Measurements from ENCODE around the gene MROH8.
"Not testable (repeated sequence)": the region's sequence is repeated elsewhere in the genome, so short reads cannot be mapped to it uniquely, and the experiment has no call there.

MROH8 gene

DNA sequence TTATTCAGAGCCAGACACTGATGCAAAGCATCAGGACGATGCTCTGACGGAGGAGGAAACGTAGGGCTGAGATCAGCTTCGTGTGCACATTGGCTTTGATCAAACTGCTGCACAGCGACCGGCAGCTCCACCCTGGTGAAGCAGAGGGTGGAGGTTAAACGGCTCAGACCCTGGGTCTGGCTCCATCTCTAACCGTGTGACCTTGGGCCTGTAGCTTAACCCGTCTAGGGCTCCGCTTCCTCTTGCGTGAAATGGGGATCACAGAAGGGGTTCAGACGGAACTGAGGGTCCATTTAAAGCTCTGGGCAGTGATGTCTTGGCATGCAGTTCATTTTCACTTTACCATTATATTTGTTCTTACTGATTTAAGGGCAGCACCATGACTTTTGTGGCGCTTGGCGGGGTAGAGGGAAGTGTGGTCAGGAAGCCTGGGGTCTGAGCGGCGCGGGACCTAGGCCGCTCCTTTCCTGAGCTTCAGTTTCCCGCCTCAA lies 84.2 kb downstream of the MROH8 start:
- H3K27ac ChIP-seq = peak overlapping the region; percentile 80

DNA sequence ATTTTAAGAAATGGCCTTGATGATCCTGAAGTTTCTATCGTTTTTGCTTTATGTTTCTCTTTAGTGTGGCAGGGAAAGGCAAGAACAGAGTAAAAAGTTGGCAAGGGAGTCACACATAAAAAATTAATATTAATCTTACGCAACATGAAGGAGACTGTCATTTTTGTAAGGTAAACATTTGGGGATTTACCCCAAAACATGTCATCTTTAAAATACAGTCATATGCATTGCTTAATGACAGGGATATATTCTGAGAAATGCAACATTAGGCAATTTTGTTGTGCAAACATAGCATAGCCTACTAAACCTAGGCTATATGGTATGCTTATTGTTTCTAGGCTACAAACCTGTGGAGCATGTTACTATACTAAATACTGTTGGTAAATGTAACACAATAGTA lies 88.9 kb downstream of the MROH8 start:
- TF ChIP-seq, protein P1, sequence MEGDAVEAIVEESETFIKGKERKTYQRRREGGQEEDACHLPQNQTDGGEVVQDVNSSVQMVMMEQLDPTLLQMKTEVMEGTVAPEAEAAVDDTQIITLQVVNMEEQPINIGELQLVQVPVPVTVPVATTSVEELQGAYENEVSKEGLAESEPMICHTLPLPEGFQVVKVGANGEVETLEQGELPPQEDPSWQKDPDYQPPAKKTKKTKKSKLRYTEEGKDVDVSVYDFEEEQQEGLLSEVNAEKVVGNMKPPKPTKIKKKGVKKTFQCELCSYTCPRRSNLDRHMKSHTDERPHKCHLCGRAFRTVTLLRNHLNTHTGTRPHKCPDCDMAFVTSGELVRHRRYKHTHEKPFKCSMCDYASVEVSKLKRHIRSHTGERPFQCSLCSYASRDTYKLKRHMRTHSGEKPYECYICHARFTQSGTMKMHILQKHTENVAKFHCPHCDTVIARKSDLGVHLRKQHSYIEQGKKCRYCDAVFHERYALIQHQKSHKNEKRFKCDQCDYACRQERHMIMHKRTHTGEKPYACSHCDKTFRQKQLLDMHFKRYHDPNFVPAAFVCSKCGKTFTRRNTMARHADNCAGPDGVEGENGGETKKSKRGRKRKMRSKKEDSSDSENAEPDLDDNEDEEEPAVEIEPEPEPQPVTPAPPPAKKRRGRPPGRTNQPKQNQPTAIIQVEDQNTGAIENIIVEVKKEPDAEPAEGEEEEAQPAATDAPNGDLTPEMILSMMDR (IDR thresholded peaks at IDR 0.05) = no peak
- no peak for TF ChIP-seq ZFX (IDR thresholded peaks at IDR 0.05; ENCODE audit: borderline replicate concordance)

More for the DNA sequence above, 84.2 kb downstream of the MROH8 start:
- TF ChIP-seq, protein P1 (IDR thresholded peaks at IDR 0.05) = no peak

DNA sequence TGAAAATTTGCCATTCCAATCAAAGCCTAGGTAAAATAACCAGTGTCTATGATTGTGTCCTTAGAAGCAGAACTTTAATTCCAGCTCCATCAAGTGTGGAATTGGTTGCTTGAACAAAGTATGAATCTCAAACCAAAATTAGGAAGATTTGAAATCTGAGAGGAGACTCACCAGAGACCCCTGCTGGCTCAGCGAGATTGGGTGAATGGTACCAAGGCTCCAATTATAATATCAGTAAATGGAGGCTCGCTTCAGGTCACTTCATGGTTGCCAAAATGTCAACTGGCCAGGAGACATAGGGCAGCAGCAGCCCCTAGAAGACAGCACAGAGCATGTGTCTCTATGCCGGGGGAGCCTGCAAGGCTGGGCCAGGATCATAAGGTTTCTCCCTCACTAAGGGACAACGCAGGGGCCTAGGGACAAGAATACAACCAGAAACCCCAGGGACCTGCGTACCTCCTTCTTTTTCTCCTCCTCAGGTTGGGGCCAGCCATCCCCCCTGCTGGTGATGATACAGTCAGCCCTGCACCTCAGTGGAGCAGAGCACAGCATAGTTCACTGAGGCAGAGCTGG lies 97.5 kb downstream of the MROH8 start:
- TF ChIP-seq, protein P1 (IDR thresholded peaks at IDR 0.05) = peak; percentile 37; the same call in 1 of the 2 replicates
- TF ChIP-seq ZFX (IDR thresholded peaks at IDR 0.05; ENCODE audit: borderline replicate concordance) = no peak
- H3K27ac ChIP-seq = no peak overlapping the region

More for the DNA sequence above, 88.9 kb downstream of the MROH8 start:
- no peak overlapping the region for H3K27ac ChIP-seq

DNA sequence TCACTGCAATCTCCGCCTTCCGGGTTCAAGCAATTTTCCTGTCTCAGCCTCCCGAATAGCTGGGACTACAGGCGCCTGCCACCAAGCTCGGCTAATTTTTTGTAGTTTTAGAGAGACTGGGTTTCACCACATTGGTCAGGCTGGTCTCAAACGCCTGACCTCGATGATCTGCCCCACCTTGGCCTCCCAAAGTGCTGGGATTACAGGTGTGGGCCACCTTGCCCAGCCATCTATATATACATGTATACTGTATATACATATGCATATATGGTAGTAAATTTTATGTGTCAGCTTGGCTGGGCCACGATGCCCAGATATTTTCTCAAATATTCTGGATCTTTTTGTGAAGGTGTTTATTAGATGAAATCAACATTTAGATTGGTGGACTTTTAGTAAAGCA lies 102.3 kb downstream of the MROH8 start:
- no peak for TF ChIP-seq ZFX (IDR thresholded peaks at IDR 0.05; ENCODE audit: borderline replicate concordance)
- TF ChIP-seq, protein P1 (IDR thresholded peaks at IDR 0.05) = no peak
- H3K27ac ChIP-seq = no peak overlapping the region

DNA sequence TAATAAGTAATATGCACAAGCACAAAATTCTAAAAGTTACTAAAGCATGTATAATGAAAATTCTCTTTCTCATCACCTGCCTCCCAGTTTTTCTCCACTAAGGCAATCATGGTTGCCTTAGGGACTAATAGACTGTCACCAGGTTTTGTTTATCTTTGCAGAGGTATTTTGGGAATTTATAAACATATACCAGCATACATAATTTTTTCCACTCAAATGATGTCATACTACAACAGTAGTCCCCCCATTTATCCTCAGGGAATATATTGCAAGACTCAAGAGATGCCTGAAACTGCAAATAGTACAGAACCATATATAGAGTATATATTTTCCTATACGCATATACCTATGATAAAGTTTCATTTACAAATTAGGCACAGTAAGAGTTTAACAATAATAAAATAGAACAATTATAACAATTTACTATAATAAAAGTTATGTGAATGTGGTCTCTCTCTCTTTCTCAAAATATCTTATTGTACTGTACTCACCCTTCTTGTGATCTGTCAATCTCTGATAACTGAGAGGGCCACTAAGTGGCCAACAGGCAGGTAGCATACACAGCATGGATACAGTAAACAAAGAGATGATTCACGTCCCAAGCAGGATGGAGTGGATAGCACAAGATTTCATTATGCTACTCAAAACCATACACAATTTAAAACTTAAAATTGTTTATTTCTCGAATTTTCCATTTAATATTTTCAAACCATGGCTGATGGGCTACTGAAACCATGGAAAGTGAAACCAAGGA lies 103.2 kb downstream of the MROH8 start:
- TF ChIP-seq ZFX (IDR thresholded peaks at IDR 0.05; ENCODE audit: borderline replicate concordance) = no peak
- H3K27ac ChIP-seq = no peak overlapping the region

DNA sequence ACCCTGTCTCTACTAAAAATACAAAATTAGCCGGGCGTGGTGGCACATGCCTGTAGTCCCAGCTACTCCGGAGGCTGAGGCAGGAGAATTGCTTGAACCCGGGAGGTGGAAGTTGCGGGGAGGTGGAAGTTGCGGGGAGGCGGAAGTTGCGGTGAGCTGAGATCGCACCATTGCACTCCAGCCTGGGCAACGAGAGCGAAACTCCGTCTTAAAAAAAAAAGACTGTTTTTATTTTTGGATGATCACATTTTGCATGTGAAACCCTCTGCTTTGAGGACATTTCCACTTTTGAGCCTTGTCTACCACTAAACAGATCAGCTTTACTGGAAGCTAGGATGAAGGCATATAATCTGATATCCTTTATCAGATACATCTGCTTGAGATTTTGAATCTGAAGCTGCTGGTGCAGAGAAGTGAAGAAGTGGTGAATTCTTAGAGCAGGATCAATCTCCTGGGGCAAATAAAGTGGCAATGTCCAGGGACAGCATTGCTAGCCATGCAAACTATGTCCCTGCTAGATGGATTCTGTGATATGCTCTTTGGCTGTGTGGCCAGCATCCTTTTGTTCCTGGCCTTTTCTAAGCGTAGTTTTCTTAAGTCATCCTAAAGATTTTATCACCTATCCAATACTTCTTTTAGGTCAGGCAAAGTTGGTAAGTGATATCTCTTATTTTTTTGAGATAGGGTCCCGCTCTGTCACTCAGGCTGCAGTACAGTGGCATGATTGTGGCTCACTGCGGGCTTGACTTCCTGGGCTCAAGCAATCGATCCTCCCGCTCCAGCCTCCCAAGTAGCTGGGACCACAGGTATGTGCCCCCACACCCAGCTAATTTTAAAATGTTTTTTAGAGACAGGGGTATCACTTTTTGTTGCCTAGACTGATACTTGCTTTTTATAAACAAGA lies 106.8 kb downstream of the MROH8 start:
- no peak overlapping the region for H3K27ac ChIP-seq
- no peak for TF ChIP-seq ZFX (IDR thresholded peaks at IDR 0.05; ENCODE audit: borderline replicate concordance)
- TF ChIP-seq, protein P1 (IDR thresholded peaks at IDR 0.05) = no peak

DNA sequence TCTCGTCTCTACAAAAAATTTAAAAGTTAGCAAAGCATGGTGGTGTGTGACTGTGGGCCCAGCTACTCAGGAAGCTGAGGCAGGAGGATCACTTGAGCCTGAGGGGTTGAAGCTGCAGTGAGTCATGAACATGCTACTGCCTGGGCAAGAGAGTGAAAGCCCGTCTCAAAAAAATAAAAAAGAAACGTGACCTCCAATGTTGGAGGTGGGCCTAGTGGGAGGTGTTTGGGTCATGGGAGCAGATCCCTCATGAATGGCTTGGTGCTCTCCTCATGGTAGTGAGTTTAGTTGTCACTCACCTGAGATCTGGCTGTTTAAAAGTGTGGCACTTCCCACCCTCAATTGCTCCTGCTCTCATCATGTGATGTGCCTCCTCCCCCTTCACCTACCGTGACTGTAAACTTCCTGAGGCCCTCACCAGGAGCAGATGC lies 107.9 kb downstream of the MROH8 start:
- no peak overlapping the region for H3K27ac ChIP-seq
- no peak for TF ChIP-seq ZFX (IDR thresholded peaks at IDR 0.05; ENCODE audit: borderline replicate concordance)
- TF ChIP-seq, protein P1 (IDR thresholded peaks at IDR 0.05) = no peak

DNA sequence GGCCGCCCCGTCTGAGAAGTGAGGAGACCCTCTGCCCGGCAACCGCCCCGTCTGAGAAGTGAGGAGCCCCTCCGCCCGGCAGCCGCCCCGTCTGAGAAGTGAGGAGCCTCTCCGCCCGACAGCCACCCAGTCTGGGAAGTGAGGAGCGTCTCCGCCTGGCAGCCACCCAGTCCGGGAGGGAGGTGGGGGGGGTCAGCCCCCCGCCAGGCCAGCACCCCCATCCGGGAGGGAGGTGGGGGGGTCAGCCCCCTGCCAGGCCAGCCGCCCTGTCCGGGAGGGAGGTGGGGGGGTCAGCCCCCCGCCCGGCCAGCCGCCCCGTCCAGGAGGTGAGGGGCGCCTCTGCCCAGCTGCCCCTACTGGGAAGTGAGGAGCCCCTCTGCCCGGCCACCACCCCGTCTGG lies 109.8 kb downstream of the MROH8 start:
- H3K27ac ChIP-seq = not testable (repeated sequence)

Data from 22Rv1 (cell line).